Measurements from ENCODE around the gene CIAO2B.

CIAO2B gene

DNA sequence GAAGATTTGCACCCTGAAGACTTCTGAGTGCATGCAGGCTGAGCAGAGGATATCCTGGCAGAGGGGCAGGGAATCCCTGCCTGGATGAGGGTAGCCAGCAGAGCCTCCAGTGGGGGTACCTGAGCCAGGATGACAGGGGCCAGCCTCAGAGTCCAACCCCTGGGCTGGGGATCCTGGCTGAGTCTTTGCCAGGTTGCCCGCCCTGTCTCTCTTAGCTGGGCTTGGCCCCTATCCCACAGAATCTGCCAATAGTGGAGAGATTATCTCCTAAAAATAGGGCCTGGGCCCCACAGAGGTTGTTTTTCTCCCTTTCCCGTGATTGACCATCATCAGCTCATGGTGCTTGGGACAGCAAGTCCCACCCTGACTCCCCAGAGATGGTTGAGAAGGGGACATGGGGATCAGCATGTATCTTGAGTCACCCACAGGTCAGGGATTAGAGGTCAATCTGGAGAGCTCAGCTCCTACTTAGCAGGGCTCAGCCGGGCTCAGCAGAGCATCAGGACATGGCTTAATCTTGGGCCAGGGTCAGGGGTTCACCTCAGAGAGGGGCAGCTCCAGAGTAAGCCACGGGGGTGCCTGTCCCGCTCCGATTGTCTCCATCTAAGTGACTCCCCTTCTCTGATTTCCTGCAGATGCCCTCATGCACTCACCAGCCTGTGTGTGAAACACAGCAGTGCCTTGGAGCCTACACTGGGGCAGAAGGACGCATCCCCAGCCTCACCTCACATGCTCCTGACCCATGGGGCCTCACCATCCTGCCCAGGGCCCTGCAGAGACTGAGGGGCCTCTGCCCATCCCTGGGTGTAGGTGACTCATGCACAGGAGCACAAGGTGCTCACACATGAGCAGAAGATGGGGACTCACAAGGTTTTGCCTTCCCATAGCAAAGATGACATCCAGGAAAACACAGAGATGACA, 27.0 kb downstream of the CIAO2B start:
- Histone ChIP-seq H3K36me3 (ENCODE audit: control insufficient read depth in 1 of 2, insufficient read depth in 2 of 2, low read length in 2 of 2) (no peaks in the 10 kb centered on the region), H3K27ac (ENCODE audit: low read length) (no peak overlapping the region), H3K4me3 (ENCODE audit: low read depth in 1 of 2, low read length in 2 of 2) (no peak overlapping the region), H3K27me3 (ENCODE audit: low read depth, low read length) (no peaks in the 10 kb centered on the region), H3K9me3 (ENCODE audit: control insufficient read depth in 1 of 2, low read length in 2 of 2) (no peaks in the 10 kb centered on the region), H3K4me1 (ENCODE audit: control insufficient read depth in 1 of 2, insufficient read depth in 2 of 2, low read length in 2 of 2) (peaks cover 6 to 30% of the 10 kb centered on the region in 2 donors)

DNA sequence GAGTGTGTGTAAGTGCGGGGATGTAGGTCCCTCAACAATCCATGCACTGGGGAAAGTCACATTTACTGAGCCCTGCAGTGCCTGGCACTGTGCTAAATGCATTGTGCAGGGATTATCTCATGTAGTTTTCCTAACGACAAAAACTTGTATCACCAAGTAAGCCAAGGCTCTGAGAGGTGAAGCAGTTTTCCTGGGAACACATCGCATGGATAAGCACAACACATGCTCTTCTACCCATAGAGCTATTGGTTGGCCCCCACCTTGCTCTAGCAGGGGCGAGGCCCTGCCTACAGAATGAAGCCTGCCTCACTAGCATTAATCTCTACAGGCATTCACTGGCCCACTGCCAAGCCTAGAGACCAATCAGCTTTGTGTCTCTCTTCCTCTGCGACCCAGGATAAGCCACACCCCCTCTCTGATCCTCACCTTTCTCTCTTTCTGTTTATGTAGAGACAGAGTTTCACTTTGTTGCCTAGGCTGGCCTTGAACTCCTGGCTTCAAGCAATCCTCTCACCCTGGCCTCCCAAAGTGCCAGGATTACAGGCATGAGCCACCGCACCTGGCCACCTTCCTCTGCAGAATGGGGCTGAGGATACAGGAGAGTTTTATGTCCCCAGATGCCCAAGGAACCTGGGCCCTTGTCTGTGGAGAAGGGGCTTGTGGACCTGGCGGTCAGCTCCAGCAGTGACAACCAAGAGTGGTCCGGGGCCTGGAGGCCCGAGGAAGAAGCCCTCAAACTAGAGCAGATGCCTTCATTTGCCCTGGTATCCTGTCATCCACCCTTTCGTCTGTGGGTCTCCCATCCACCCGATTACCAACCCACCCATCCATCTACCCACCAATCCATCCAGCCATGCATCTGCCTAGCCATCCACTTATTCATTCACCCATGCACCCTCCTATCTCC, 28.3 kb downstream of the CIAO2B start:
- no peaks in the 10 kb centered on the region for H3K36me3 ChIP-seq (ENCODE audit: control insufficient read depth in 1 of 2, insufficient read depth in 2 of 2, low read length in 2 of 2)
- H3K27ac ChIP-seq (ENCODE audit: low read length) = peak overlapping the region; percentile 39
- H3K27me3 ChIP-seq (ENCODE audit: low read depth, low read length) = no peaks in the 10 kb centered on the region
- H3K4me3 ChIP-seq (ENCODE audit: low read depth in 1 of 2, low read length in 2 of 2) = peak overlapping the region in 1 of 2 donors; percentile 16
- no peaks in the 10 kb centered on the region for H3K9me3 ChIP-seq (ENCODE audit: control insufficient read depth in 1 of 2, low read length in 2 of 2)
- peaks cover 12 to 41% of the 10 kb centered on the region in 2 donors for H3K4me1 ChIP-seq (ENCODE audit: control insufficient read depth in 1 of 2, insufficient read depth in 2 of 2, low read length in 2 of 2)

DNA sequence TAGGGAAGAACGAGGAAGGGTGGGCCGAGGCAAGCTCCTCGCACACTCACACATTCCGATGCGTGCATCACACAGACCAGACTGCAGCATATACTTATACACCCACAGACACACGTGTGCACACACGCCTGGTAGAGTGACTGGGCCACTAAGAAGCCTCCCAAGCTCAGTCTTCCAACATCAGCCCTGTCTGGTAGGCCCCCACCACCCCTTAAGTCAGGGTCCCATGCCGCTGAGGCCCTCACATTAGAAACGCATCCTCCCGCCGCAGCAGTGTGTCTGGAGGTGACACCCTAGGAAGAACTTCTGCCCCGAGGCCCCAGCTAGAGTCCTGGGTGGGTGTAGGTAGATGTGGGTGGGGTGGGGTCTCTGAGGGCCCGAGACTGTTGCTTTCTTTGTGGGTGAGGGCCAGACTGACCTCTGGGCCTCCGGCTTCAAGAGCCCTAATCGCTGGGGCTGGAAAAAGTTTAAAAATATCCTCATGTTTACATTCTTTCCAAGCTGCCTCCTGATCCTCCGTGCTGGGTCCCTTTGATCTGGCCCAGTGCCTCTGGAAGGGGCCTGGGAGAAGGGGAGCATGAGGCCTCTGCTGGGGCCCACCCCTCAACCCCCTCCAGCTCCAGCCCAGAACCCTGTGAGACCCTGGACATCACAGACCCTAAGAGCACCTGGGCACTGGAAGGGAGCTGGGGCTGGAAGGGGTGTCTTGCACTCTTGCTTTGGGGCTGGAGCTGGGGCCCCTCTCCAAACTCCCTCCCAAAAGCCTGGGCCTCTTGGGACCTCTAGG, 29.2 kb downstream of the CIAO2B start:
- H3K4me1 ChIP-seq (ENCODE audit: control insufficient read depth in 1 of 2, insufficient read depth in 2 of 2, low read length in 2 of 2) = peaks cover 18 to 49% of the 10 kb centered on the region in 2 donors
- no peaks in the 10 kb centered on the region for H3K36me3 ChIP-seq (ENCODE audit: control insufficient read depth in 1 of 2, insufficient read depth in 2 of 2, low read length in 2 of 2)
- H3K27me3 ChIP-seq (ENCODE audit: low read depth, low read length) = no peaks in the 10 kb centered on the region
- peak overlapping the region in 1 of 2 donors; percentile 16 for H3K4me3 ChIP-seq (ENCODE audit: low read depth in 1 of 2, low read length in 2 of 2)
- H3K9me3 ChIP-seq (ENCODE audit: control insufficient read depth in 1 of 2, low read length in 2 of 2) = no peaks in the 10 kb centered on the region
- H3K27ac ChIP-seq (ENCODE audit: low read length) = peak overlapping the region; percentile 39

DNA sequence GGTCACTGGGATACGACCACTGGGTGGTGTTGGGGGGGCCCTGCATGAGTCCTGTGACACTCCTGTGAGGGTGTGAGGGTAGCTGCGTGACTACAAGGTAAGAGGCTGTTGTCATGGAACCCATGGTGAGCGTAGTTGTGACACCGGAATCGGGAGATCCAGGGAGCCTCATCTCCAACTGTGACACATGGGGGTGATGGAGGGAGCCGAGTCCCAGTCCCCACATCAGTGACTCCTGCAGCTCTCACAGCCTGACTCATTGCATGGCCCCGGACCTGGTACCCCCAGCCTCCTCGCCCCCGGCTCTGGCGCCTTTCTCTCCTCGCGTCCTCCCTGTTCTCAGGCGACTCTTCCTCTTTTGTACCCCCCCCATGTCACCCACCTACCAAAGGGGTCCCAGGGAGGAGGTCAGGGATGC, 29.8 kb downstream of the CIAO2B start:
- Histone ChIP-seq H3K27ac (ENCODE audit: low read length) (peak overlapping the region; percentile 16), H3K4me3 (ENCODE audit: low read depth in 1 of 2, low read length in 2 of 2) (no peak overlapping the region), H3K9me3 (ENCODE audit: control insufficient read depth in 1 of 2, low read length in 2 of 2) (no peaks in the 10 kb centered on the region), H3K27me3 (ENCODE audit: low read depth, low read length) (no peaks in the 10 kb centered on the region), H3K36me3 (ENCODE audit: control insufficient read depth in 1 of 2, insufficient read depth in 2 of 2, low read length in 2 of 2) (no peaks in the 10 kb centered on the region), H3K4me1 (ENCODE audit: control insufficient read depth in 1 of 2, insufficient read depth in 2 of 2, low read length in 2 of 2) (peaks cover 24 to 55% of the 10 kb centered on the region in 2 donors)

DNA sequence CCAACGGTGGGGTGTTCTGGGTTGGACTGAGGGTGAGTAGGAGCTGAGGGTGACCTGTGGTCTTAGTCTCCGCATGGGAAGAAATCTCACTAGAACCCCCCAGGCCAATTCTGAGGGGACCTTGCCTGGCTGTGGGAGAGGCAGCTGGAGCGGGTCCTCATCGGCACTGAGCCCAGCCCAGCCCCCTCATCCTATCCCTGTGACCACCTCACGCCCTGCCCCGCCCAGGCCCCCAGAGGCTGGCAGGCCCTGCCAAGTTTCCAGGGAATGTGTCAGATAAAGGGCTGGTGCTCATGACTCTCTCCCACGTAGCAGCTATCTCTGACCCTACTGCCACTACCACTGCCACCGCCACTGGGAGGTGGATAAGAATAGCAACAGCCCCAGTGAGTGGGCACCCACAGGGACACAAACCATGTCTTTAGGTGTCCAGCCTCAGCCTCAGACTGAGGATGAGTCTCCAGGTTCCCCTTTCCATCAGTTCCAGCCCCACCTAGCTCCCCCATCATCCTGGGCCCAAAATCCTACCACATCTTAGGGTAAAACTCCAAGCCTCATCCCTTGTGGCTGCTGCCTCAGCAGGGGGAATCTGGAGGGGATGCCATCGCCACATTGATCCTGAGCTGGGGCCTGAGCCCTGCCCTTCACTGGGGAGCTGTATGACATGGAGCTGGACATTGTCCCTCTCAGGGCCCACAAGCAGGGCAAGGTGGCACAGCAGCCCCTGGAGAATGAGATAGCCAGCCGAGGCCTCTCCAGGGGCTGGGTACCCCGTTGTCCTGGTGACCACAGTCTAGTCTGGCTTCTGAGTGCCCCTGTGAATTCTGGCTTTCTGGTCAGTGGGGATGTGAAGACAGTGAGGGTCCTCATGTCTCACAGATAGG, 30.4 kb downstream of the CIAO2B start:
- no peaks in the 10 kb centered on the region for H3K27me3 ChIP-seq (ENCODE audit: low read depth, low read length)
- H3K36me3 ChIP-seq (ENCODE audit: control insufficient read depth in 1 of 2, insufficient read depth in 2 of 2, low read length in 2 of 2) = no peaks in the 10 kb centered on the region
- no peaks in the 10 kb centered on the region for H3K9me3 ChIP-seq (ENCODE audit: control insufficient read depth in 1 of 2, low read length in 2 of 2)
- peak overlapping the region; percentile 31 for H3K27ac ChIP-seq (ENCODE audit: low read length)
- no peak overlapping the region for H3K4me3 ChIP-seq (ENCODE audit: low read depth in 1 of 2, low read length in 2 of 2)
- H3K4me1 ChIP-seq (ENCODE audit: control insufficient read depth in 1 of 2, insufficient read depth in 2 of 2, low read length in 2 of 2) = peaks cover 27 to 61% of the 10 kb centered on the region in 2 donors

DNA sequence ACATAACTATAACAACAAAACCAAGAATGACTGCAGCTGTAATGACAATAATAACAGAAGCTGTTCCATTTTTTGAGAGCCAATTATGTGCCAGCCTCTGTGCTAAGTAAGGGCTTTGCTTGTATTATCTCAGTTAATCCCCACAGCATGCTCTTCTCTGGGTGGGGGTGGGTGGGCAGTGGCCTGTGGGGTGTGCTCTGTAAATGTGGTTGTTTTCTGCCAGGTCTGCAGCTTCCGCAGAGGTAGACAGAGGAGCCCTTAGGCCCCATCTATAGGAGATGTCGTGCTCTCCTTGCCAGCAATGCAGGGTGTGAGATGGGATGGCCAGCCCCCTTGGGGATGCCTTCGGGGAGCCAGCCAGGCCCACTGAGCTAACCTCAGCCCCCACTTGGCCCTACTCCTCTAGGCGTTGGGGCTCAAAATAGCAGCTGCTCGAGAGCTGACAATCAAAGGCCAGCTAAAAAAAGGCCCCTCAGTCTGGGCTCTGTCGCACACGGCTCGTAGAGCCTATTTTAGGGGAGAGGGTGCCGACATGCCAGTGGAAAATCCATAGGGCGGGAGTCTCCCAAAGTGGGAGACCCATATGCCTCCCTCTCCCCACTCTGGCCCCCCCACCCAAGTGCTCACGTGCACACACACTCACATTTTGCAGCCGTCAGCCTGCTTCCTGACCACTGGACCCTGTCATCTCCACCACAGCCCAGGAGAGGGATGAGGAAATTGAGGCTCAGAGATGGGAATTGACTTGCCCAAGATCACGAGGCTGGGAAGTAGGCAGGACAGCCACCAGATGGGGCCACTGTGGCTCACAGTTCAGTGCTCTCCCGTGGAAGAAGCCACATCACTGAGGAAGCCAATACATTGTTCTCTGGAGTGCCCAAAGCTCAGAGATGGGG, 31.3 kb downstream of the CIAO2B start:
- Histone ChIP-seq H3K36me3 (ENCODE audit: control insufficient read depth in 1 of 2, insufficient read depth in 2 of 2, low read length in 2 of 2) (no peaks in the 10 kb centered on the region), H3K27ac (ENCODE audit: low read length) (peak overlapping the region; percentile 31), H3K4me1 (ENCODE audit: control insufficient read depth in 1 of 2, insufficient read depth in 2 of 2, low read length in 2 of 2) (peaks cover 27 to 66% of the 10 kb centered on the region in 2 donors), H3K9me3 (ENCODE audit: control insufficient read depth in 1 of 2, low read length in 2 of 2) (no peaks in the 10 kb centered on the region), H3K27me3 (ENCODE audit: low read depth, low read length) (no peaks in the 10 kb centered on the region), H3K4me3 (ENCODE audit: low read depth in 1 of 2, low read length in 2 of 2) (no peak overlapping the region)

DNA sequence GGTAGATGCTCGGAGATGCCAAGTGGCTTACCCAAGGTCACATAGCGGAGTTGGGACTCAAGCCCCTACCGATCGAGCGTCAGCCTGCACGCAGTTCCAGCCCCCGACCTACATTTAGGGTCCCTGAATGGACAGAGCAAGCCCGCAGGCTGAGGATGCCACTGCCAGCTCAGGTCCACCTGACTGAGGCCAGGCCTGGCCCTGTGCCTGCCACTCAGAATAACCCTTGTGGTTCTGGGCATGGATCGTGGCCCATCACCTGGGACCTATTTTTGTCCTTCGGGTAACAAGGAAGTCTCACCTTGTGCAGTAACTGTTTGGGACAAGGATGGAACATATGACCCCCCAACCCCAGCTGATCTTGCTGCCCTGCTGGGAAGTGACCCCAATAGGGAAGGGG, 32.6 kb downstream of the CIAO2B start:
- peak overlapping the region; percentile 85 for H3K27ac ChIP-seq (ENCODE audit: low read length)
- peaks cover 27 to 66% of the 10 kb centered on the region in 2 donors for H3K4me1 ChIP-seq (ENCODE audit: control insufficient read depth in 1 of 2, insufficient read depth in 2 of 2, low read length in 2 of 2)
- no peaks in the 10 kb centered on the region for H3K9me3 ChIP-seq (ENCODE audit: control insufficient read depth in 1 of 2, low read length in 2 of 2)
- no peaks in the 10 kb centered on the region for H3K27me3 ChIP-seq (ENCODE audit: low read depth, low read length)
- H3K36me3 ChIP-seq (ENCODE audit: control insufficient read depth in 1 of 2, insufficient read depth in 2 of 2, low read length in 2 of 2) = no peaks in the 10 kb centered on the region
- H3K4me3 ChIP-seq (ENCODE audit: low read depth in 1 of 2, low read length in 2 of 2) = no peak overlapping the region

DNA sequence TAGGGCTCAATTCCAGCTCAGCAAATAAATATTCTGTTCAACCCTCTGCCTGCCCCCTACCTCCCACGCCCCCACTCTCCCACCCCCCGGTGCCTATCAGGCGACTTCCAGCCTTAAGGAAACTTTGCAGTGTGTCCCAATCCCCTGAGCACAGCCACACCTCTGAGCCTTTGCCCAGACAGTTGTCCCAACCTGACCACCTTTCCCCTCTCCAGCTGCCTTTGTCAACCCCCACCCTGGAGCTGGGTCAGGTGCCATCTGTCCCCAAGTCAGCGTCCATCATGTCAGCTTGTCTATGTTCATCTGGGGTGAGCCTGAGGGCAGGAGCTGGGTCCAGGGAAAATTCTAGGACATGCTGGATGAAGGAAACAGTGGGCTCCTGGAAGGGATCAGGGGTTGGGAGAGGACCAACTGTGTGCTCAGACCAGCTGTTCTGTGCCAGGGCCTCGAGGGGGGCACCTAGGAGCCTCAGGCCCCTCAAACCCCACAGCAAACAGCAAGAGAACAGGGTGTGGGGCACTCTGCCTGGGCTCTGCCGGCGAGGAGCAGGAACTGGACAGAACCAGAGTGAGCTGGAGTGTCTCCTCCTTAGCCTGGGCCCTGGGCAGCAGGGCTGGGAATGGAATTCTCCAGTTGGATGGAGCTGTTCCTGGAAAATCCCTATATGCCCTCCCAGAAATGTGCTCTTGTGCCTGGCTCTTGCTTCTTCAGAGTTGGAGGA, 33.3 kb downstream of the CIAO2B start:
- H3K27ac ChIP-seq (ENCODE audit: low read length) = peak overlapping the region; percentile 85
- H3K36me3 ChIP-seq (ENCODE audit: control insufficient read depth in 1 of 2, insufficient read depth in 2 of 2, low read length in 2 of 2) = no peaks in the 10 kb centered on the region
- no peaks in the 10 kb centered on the region for H3K9me3 ChIP-seq (ENCODE audit: control insufficient read depth in 1 of 2, low read length in 2 of 2)
- H3K27me3 ChIP-seq (ENCODE audit: low read depth, low read length) = no peaks in the 10 kb centered on the region
- no peak overlapping the region for H3K4me3 ChIP-seq (ENCODE audit: low read depth in 1 of 2, low read length in 2 of 2)
- H3K4me1 ChIP-seq (ENCODE audit: control insufficient read depth in 1 of 2, insufficient read depth in 2 of 2, low read length in 2 of 2) = peaks cover 27 to 66% of the 10 kb centered on the region in 2 donors

DNA sequence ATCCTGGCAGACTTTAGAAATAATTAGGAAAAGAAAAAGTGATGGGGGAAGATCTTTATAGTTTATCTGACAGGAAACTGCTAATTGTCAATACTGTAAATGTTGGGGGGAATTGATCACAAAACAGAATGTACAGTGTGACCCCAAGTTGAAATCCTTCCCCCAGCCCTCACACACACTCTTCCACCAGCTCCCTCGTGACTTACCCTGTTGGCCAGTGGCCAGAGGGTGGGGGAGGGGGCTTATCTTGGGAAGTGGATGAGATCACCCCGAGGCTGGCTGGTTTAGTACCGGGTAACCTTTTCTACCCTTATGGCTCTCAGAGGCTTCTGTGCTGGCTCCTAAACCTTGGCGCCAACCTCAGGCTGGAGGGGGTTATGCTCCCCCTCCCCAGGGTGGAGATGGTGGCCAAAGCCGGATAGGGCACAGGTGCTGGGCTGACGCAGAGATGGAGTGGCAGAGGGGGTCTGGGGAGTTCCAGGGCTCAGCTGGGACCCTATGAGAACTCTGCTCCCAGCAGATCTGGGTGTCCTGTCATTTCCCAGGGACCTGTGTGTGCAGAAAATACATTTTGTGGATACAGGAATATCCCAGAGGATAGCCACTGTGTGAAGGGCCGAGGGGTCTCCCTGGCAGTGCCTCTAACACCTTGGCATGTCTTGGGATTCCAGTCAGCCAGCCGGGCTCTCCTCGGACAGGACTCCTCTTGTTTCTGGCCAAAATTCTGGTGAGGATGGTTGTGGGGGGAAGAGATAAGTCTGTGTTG, 34.1 kb downstream of the CIAO2B start:
- H3K36me3 ChIP-seq (ENCODE audit: control insufficient read depth in 1 of 2, insufficient read depth in 2 of 2, low read length in 2 of 2) = no peaks in the 10 kb centered on the region
- H3K27me3 ChIP-seq (ENCODE audit: low read depth, low read length) = no peaks in the 10 kb centered on the region
- H3K4me3 ChIP-seq (ENCODE audit: low read depth in 1 of 2, low read length in 2 of 2) = no peak overlapping the region
- no peaks in the 10 kb centered on the region for H3K9me3 ChIP-seq (ENCODE audit: control insufficient read depth in 1 of 2, low read length in 2 of 2)
- peaks cover 22 to 59% of the 10 kb centered on the region in 2 donors for H3K4me1 ChIP-seq (ENCODE audit: control insufficient read depth in 1 of 2, insufficient read depth in 2 of 2, low read length in 2 of 2)
- peak overlapping the region; percentile 85 for H3K27ac ChIP-seq (ENCODE audit: low read length)

Measured in muscle layer of duodenum (tissue), 2 donors.